ENCODE data around the gene CRYGD.
"Not testable (repeated sequence)": the region's sequence is repeated elsewhere in the genome, so short reads cannot be mapped to it uniquely, and the experiment has no call there.

Gene CRYGD

GRCh38 chr2:208124013-208124715, at the start of gene CRYGD:
Gene CRYGD (minus strand): TSS chr2:208124524. CDS start chr2:208124473, 51 bp downstream.
- DNase-seq (ENCODE audit: low read depth, low spot score): not testable (repeated sequence)

- DNase-seq (ENCODE audit: low read depth, low spot score): no peak
Observed at GRCh38 chr2:208172125-208172524, 47.8 kb upstream of the CRYGD start.

- no peak for DNase-seq (ENCODE audit: low read depth, low spot score)
Observed at GRCh38 chr2:208164951-208165755, 40.8 kb upstream of the CRYGD start.

- no peak for DNase-seq (ENCODE audit: low read depth, low spot score)
Observed at GRCh38 chr2:208163489-208163888, 39.2 kb upstream of the CRYGD start, which contains the start of gene CRYGA. Gene CRYGA (minus strand): TSS chr2:208163589. CDS start chr2:208163556, 33 bp downstream.

GRCh38 chr2:208156439-208156838, 32.1 kb upstream of the CRYGD start:
- DNase-seq (ENCODE audit: low read depth, low spot score): no peak

DNA sequence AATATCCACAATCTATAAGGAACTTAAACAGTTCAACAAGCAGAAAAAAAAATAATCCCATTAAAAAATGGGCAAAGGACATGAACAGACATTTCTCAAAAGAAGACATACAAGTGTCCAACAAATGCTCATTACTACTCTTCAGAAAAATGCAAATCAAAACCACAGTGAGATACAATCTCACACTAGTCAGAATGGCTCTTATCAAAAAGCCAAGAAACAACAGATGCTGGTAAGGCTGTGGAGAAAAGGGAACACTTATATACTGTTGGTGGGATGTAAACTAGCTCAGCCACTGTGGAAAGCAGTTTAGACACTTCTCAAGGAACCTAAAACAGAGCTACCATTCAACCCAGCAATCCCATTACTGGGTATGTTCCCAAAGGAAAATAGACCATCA, 28.8 kb upstream of the CRYGD start:
- no peak for DNase-seq (ENCODE audit: low read depth, low spot score)

DNA sequence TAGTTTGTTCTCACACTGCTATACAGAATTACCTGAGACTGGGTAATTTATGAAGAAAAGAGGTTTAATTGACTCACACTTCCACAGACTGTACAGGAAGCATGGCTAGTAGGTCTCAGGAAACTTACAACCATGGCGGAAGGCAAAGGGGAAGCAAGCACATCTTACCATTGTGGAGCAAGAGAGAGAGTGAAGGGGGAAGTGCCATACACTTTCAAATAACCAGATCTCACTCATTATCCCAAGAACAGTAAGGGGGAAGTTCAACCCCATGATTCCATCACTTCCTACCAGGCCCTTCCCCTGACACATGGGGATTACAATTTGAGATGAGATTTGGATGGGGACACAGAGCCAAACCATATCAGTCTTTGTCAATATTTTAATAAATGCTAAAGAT, 26.6 kb upstream of the CRYGD start:
- DNase-seq (ENCODE audit: low read depth, low spot score): no peak

GRCh38 chr2:208150094-208150493, 25.8 kb upstream of the CRYGD start:
- no peak for DNase-seq (ENCODE audit: low read depth, low spot score)

GRCh38 chr2:208148803-208149202, 24.5 kb upstream of the CRYGD start:
- no peak for DNase-seq (ENCODE audit: low read depth, low spot score)

GRCh38 chr2:208147759-208148158, 23.4 kb upstream of the CRYGD start:
- no peak for DNase-seq (ENCODE audit: low read depth, low spot score)

GRCh38 chr2:208147008-208147407, 22.7 kb upstream of the CRYGD start:
- no peak for DNase-seq (ENCODE audit: low read depth, low spot score)

GRCh38 chr2:208146006-208146405, 21.7 kb upstream of the CRYGD start, which contains the start of gene CRYGB:
Gene CRYGB (minus strand): TSS chr2:208146158. CDS start chr2:208146120, 38 bp downstream.
- no peak for DNase-seq (ENCODE audit: low read depth, low spot score)

DNA sequence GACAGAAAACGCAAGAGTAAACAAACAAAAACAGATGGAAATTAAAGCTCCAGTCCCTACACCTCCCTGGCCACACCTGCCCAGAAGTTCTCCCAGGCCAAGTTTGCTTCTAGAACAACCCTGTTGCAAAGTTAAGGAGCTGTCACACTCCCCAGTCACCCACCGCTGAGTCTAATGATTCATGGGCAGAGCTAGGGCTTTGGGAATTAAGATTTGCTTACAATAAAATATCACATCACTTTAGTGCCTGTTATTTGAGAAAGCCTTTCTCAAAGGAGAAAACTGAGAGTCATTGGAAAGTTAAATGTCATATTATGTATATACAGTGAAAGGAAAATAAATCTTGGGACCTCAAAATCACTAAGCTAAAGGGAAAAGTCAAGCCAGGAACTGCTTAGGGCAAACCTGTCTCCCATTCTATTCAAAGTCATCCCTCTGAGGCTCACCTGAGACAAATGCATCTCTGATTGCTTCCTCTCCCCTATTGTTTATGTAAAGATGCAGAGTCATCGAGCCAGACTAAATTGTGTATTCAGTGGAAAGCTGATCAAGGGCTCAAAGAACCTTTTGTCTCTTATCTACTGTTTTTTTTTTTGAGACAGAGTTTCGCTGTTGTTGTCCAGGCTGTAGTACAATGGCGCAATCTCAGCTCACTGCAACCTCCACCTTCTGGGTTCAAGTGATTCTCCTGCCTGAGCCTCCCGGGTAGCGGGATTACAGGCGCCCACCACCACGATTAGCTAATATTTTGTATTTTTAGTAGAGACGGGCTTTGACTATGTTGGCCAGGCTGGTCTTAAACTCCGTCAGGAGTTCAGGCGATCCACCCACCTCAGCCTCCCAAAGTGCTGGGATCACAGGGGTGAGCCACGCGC, 18.8 kb upstream of the CRYGD start:
- DNase-seq (ENCODE audit: low read depth, low spot score): peak; percentile 50

DNA sequence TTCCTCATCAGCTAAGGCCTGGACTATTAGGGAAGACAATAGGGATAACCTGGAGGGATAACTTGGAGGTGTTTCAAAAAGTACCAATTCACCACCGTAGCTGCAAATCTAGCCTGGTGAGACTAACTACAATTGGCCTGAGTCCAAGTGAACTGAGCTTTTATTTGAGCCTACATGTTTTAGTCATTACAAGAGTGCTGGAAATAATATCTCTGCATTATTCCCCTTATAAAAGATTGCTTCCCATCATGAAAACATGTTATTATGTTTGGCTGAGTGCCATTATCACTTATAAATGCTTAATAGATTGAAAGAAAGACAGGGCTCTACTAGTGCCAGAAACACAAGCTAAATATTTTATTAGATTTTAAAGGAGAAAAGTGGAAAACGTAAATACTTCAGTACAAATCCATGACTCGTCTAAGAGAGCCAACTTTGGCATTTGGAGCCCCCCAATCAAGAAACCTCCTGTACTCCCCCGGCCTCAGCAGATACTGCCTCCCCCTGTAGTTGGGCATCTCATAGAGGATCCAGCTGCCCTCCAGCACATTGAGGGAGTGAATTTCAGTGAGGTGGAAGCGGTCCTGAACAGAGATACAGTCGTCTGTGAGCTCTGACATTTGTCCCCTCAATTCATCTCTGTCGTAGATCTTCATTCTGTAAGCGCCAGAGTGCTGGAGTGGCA, 18.1 kb upstream of the CRYGD start:
- DNase-seq (ENCODE audit: low read depth, low spot score): no peak

- no peak for DNase-seq (ENCODE audit: low read depth, low spot score)
Observed at GRCh38 chr2:208139447-208139846, 15.1 kb upstream of the CRYGD start.

DNA sequence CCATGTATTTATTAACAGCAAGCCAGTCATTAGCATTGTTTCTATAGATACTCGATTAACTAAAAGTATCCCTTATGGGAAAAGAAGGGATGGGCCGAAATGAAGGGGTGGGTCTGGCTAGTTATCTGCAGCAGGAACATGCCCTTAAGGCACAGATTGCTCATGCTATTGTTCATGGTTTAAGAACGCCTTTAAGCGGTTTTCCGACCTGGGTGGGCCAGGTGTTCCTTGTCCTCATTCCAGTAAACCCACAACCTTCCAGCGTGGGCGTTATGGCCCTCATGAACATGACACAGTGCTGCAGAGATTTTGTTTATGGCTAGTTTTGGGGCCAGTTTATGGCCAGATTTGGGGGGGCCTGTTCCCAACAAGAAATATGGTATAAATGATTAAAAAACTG, 14.0 kb upstream of the CRYGD start:
- not testable (repeated sequence) for DNase-seq (ENCODE audit: low read depth, low spot score)

DNA sequence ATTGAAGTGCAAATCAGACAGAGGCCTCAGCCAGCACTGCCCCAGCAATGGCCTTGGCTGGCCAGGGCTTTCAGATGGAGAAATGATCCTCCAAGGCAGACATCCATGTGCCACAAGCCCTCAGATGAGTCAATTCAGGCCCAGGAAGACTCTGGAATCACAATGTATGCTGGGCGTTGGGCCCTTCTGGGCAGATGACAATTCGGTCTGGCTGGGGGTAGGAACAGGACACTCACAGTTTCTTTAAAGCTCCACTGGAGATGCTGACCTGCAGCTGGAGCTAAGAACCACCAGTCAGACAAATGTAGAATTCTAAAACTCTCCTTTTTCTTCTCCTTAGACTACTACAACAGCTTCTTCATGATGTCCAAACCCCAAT, 12.4 kb upstream of the CRYGD start:
- no peak for DNase-seq (ENCODE audit: low read depth, low spot score)

DNA sequence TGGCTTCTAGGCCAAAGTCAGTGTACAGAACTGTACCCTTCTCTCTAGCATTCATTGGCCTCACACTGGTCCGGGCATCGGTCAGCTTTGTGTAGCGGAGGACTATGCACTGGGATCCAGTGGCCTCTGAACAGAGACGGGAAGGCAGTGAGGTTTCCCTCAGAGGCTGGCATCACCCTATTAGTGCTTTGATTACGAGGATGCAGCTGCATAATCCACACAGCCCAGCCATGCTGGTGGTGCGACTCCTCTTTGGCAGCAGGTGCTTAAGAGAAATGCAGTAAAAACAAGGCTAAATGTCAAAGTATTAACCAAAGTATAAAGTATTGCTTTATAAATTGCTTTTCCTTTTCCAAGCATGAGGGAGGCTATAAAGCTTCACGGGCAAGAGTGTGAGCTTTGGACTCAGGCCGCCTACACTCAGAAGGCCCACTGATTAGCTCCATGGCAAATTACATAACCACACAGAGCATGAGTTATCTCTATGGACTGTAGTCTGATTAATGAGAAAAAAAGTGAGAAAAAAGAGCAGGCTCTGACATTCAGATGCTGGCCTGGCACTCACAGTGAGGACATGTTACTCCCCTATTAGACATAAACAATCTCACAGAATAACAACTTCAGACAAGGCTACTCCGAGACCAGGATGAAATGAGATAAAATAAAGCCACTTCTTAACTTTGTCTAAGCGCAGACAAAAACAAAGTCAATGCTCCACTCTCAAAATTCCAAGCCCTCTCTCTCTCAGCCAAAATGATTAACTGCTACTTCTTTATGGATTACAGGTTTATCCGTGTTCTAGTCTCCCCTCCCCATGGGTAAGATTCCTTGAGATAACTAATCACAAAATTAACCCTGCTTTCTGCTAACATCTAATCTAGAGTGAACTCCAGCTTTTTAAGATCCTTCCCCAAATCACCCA, 11.7 kb upstream of the CRYGD start:
- DNase-seq (ENCODE audit: low read depth, low spot score): no peak

- DNase-seq (ENCODE audit: low read depth, low spot score): no peak
Observed at GRCh38 chr2:208134928-208135586, 10.7 kb upstream of the CRYGD start.

DNA sequence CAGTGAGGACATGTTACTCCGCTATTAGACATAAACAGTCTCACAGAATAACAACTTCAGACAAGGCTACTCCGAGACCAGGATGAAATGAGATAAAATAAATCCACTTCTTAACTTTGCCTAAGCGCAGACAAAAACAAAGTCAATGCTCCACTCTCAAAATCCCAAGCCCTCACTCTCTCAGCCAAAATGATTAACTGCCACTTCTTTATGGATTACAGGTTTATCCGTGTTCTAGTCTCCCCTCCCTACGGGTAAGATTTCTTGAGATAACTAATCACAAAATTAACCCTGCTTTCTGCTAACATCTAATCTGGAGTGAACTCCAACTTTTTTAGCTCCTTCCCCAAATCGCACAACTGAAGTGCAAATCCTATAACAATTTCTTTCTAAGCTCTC, 6.4 kb upstream of the CRYGD start:
- no peak for DNase-seq (ENCODE audit: low read depth, low spot score)

All from iPS DF 19.7 (cell line).